ENCODE data around the gene SORT1.
"Not testable (repeated sequence)": the region's sequence is repeated elsewhere in the genome, so short reads cannot be mapped to it uniquely, and the experiment has no call there.

The SORT1 gene

DNA sequence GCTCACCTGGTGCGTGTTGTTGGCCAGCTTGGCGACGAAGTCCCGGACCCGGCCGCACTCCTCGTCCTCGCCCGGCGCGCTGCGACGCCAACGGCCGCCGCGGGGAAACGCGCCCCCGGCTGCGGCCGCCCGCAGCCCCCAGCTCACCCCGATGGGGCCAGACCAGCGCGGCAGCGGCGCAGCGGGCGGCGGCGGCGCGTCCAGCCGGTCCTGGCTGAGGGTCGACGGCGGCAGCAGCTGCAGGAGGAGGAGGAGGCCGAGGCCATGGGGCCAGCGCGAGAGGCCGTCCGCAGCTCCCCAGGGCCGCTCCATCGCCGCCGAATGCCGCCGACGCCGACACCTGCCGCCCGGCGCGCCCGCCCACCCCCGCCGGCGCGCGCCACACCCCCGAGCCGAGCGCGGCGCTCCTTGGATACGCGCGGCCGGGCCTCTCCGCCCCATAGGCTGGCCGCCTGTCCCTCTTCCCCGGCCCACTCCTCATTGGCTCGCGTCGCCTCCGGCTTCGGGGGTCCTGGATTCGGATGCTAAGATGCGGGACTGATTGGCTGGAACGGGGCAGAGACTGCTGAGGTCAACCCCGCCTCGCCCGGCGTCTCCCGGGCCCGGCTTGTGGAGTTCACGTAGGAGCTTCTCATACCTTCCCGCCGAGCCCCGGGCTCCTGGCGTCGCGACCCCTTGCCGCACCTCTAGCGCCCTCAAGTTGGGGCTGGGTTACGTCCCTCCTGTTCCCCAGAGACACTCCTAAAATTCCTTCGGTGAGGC lies at the start of gene SORT1:
Gene SORT1 (minus strand): TSS at position 338 of the 762 bp plus-strand sequence. CDS start 26 bp downstream, at position 312.
- peak; percentile 67 to 90 for DNase-seq (ENCODE audit: low read depth in 1 of 2, low spot score in 1 of 2)
- in situ Hi-C loops (cut with HindIII; ENCODE audit: low pct_unique_long_range_greater_than_20kb, low sequenced_read_pairs) = no loop called here

DNA sequence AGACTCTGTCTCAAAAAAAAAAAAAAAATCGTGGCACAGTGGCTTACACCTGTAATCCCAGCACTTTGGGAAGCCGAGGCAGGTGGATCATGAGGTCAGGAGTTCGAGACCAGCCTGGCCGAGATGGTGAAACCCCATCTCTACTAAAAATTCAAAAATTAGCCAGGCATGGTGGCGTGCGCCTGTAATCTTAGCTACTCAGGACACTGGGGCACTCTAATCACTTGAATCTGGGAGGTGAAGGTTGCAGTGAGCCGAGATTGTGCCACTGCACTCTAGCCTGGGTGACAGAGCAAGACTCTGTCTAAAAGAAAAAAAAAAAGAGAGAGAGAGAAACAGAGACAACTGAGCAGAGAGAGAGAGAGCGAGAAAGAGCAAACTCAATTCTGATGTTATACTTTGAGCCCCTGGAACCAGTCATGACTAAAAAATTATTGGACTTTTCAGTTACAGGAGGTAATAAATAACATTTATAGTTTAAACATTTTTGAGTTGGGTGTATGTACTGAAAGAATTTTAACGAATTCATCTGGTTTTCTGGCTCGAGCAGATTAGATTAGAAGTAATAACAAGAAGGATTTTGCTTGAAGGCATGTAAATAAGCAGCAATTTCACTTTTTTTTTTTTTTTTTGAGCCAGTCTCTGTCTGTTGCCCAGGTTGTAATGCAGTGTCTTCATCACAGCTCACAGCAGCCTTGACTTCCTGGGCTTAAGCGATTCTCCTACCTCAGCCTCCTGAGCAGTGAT lies 48.4 kb upstream of the SORT1 start:
- DNase-seq (ENCODE audit: low read depth in 1 of 2, low spot score in 1 of 2); in situ Hi-C loops (cut with HindIII; ENCODE audit: low pct_unique_long_range_greater_than_20kb, low sequenced_read_pairs): not testable (repeated sequence)

More for the DNA sequence above, at the start of gene SORT1:
- no peak for TF ChIP-seq JUND (IDR thresholded peaks at IDR 0.05; ENCODE audit: low read depth)

DNA sequence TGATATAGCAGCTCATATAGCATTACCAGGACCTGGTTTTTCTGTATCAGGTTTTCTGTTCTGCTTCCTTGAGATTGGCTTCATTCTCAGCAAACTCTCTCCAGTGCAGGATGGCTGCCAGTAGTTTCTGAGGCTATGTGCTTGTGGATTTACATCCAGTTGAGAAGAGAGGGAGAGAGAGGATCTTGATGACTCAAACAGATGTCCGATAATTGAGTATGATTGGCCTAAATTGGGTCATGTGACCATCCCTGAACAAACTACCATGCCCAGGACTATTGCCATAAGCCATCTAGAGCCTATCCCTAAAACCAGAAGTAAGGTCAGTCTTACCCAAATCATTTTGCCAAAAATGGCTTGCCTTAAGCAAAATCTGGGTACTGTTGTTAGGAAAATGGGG lies 46.6 kb upstream of the SORT1 start:
- in situ Hi-C loops (cut with HindIII; ENCODE audit: low pct_unique_long_range_greater_than_20kb, low sequenced_read_pairs) = no loop called here
- DNase-seq (ENCODE audit: low read depth in 1 of 2, low spot score in 1 of 2) = no peak
- TF ChIP-seq JUND (IDR thresholded peaks at IDR 0.05; ENCODE audit: low read depth) = no peak

DNA sequence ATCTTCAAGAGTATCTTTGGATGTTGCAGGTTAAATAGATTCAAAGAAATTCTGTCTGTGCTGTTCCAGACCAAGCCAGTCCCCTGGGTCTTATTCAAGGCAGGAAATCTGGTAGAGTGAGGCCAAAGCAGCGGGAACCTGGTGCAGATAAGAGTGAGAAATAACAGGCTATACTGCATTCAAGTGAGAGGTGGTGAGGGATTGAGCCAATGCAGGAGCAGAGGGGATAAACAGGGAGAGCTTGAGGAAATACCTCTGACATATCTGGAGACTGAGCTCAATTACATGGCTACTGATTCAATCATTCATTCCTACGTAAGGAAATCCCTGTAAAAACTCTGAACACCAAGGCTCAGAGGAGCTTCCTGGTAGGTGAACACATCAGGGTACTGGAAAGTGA lies 45.8 kb upstream of the SORT1 start:
- DNase-seq (ENCODE audit: low read depth in 1 of 2, low spot score in 1 of 2) = no peak
- in situ Hi-C loops (cut with HindIII; ENCODE audit: low pct_unique_long_range_greater_than_20kb, low sequenced_read_pairs) = no loop called here
- no peak for TF ChIP-seq JUND (IDR thresholded peaks at IDR 0.05; ENCODE audit: low read depth)

DNA sequence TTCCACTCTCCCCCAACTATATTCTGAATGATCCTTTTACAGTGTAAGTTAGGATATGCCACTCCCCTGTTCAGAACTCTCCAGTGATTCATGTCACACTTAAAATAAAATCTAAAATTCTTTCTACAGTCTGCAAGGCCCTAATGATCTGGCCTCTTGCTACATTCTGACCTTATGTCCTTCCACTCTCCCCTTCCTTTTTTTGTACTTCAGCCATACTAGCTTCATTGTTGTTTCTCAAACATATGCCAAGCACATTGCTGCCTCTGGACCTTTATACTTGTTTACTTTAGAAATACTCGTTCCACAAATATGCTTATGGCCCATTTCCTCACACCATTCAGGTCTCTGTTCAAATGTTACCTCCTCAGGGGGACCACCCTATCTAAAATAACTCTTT lies 43.4 kb upstream of the SORT1 start:
- in situ Hi-C loops (cut with HindIII; ENCODE audit: low pct_unique_long_range_greater_than_20kb, low sequenced_read_pairs) = no loop called here
- TF ChIP-seq JUND (IDR thresholded peaks at IDR 0.05; ENCODE audit: low read depth) = no peak
- DNase-seq (ENCODE audit: low read depth in 1 of 2, low spot score in 1 of 2) = no peak

DNA sequence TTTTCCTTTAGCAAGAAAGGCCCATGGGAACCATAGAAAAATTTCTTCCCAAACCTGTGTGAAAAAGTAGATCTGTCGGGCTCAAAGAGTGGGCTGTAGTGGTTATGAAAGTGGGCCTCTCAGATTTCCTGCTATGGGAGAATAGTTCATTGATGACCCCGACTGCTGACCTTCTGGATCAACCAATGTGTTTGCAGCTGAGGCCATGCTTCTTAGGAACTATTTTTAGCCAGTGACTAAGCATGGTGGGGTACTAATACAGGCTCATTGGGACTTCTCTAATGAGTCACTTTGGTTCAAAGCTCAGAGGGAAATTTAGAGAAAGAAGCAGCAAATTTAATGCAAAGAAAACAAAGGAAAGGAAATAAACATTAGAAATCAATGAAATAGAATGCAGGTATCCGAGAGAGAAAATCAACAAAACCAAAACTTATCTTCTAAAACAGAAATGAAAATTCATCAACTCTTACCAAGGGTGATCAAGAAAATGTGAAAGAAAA lies 41.1 kb upstream of the SORT1 start:
- DNase-seq (ENCODE audit: low read depth in 1 of 2, low spot score in 1 of 2) = no peak
- in situ Hi-C loops (cut with HindIII; ENCODE audit: low pct_unique_long_range_greater_than_20kb, low sequenced_read_pairs) = no loop called here
- no peak for TF ChIP-seq JUND (IDR thresholded peaks at IDR 0.05; ENCODE audit: low read depth)

DNA sequence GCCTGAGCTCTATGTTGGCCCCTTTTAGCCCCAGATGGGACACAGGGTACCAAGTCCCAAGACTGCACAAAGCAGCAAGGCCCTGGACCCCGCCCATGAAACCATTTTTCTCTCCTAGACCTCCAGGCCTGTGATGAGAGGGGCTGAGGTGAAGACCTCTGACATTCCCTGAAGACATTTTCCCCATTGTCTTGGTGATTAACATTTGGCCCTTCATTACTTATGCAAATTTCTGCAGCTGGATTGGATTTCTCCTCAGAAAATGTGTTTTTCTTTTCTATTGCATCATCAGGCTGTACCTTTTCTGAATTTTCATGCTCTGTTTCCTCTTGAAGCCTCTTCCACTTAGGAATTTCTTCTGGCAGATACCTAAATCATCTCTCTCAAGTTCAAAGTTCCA lies 36.8 kb upstream of the SORT1 start:
- in situ Hi-C loops (cut with HindIII; ENCODE audit: low pct_unique_long_range_greater_than_20kb, low sequenced_read_pairs) = no loop called here
- DNase-seq (ENCODE audit: low read depth in 1 of 2, low spot score in 1 of 2) = no peak
- TF ChIP-seq JUND (IDR thresholded peaks at IDR 0.05; ENCODE audit: low read depth) = no peak

DNA sequence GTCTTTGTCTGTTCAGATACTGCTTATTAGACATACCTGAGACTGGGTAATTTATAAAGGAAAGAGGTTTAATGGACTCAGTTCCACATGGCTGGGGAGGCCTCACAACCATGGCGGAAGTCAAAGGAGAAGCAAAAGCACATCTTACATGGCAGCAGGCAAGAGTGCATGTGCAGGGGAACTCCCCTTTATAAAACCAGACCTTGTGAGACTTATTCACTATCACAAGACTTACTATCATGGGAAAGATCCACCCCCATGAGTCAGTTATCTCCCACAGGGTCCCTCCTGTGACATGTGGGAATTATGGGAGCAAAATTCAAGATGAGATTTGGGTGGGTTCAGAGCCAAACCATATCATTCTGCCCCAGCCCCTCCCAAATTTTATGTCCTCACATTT lies 35.6 kb upstream of the SORT1 start:
- TF ChIP-seq JUND (IDR thresholded peaks at IDR 0.05; ENCODE audit: low read depth) = no peak
- DNase-seq (ENCODE audit: low read depth in 1 of 2, low spot score in 1 of 2) = no peak
- in situ Hi-C loops (cut with HindIII; ENCODE audit: low pct_unique_long_range_greater_than_20kb, low sequenced_read_pairs) = no loop called here

DNA sequence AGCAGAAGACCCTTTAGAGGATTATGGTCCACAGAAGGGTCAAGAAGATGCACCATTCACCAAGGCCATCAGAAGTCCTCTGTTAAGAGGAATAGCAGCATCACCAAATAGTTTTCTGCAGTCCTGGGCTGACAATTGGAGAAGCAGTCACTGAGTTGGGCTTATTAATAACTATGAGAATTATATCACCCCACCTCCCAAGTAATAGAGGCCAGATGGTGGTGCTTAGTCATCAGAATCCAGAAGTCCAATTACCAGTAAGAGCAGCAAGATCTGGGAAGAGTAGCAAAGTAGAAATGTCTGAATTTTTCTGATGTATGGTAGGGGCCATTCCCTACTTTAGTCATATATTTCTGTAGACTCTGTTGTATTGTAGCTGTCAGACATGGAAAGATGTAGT lies 34.6 kb upstream of the SORT1 start:
- no peak for TF ChIP-seq JUND (IDR thresholded peaks at IDR 0.05; ENCODE audit: low read depth)
- in situ Hi-C loops (cut with HindIII; ENCODE audit: low pct_unique_long_range_greater_than_20kb, low sequenced_read_pairs) = no loop called here
- no peak for DNase-seq (ENCODE audit: low read depth in 1 of 2, low spot score in 1 of 2)

DNA sequence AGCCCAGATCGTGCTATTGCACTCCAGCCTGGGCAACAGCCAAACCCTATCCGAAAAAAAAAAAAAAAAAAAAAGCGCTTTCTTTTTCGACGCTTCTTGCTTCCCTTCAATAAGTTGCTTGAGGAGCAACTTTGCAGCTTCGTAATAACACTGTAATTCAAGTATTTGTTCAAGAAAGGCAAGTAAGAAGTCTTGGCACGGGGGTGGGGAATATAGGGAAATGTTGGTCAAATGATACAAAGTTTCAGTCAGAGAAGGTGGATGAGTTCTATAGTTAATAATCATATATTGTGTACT lies 29.4 kb upstream of the SORT1 start:
- TF ChIP-seq JUND (IDR thresholded peaks at IDR 0.05; ENCODE audit: low read depth) = no peak
- DNase-seq (ENCODE audit: low read depth in 1 of 2, low spot score in 1 of 2) = no peak
- in situ Hi-C loops (cut with HindIII; ENCODE audit: low pct_unique_long_range_greater_than_20kb, low sequenced_read_pairs) = no loop called here

DNA sequence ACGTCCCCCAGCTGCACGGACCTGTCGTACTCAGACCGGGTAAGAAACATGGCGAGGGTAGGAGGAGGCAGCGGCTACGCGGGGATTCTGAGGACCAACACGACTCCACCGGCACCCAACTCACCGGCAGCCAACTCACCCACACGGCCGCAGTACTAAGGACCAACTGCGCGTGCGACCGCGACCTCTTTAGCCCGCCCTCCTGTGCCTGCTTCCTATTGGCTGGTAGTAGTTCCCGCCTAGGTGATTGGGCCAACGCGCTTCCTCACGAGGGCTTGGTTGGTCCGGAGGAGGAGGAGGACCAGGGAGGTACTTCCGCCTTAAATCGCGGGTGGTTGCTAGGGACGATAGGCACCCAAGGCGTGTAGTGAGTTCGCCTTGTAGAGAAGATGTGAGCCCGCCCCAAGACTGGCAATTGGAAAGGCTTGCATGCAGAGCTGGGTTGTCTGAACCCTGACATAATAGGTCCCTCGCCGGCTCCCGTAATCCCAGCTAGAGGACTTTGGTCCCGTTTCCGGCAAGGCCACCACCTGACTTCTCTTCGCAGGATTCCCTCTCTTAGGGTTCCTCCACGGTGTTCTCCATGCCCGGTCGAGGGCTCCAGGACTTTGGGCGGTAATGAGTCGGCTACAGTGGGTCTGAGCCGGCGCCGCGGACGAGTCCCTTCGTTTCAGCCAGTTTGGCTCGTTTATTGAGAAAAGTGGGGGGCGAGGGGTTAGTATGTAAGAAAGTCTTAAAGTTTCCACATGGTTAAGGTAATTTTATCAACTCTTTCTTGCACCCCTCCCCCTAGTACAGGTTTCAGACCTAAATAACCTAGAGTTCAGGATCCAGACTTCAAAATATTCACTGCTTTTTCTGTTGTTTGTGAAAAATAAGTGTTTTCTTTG lies 28.8 kb upstream of the SORT1 start, which contains the start of gene PSMA5:
Gene PSMA5 (minus strand): TSS at position 168 of the 890 bp plus-strand sequence. CDS start 118 bp downstream, at position 50.
- in situ Hi-C loops (cut with HindIII; ENCODE audit: low pct_unique_long_range_greater_than_20kb, low sequenced_read_pairs) = no loop called here
- DNase-seq (ENCODE audit: low read depth in 1 of 2, low spot score in 1 of 2) = peak; percentile 71 to 98
- TF ChIP-seq JUND (IDR thresholded peaks at IDR 0.05; ENCODE audit: low read depth) = no peak

All from T47D (cell line).